ENCODE results near the gene VDR. TPM values are rescaled to one million over a fixed set of nuclear protein-coding genes. Genes with fewer than 3 reads are reported as not detected.

VDR gene
- total RNA-seq, 4 donors from 2014 or later, result 3.5 to 5.2 (median 3.9) TPM

DNA sequence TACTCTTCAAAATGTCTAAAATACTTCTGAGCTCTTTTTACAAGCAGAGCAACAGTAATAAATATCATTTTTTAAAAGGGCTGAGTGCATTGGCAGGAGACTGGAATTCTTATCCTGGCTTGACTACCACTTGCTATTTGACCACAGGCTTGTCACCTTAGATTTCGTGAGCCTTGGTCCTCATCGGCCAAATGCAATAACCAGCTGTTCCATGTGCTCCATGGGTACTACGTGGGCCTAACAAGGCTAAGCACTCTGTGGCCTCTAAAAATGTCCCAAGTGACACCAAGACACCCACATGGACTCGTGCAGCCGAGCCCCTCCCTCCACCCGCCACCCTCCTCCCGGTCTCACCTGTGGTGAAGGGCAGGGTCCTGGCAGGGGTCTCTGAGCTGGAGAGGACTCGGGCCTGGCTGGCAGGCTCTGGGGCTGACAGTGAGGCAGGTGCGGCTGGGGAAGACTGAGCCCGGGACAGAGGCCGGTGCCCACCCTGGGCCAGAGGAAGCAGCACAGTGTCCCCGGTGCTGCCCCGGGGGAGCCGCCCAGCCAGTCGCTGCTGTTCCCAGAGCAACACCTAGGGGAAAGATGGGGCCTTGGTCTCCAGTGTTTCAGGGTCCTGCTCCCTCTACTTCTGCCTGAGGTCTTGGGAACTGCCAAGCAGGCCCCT lies 111.6 kb downstream of the VDR start:
- H3K36me3 ChIP-seq, result peaks cover 86 to 96% of the 10 kb centered on the region in 2 donors
- H3K27me3 ChIP-seq, result no peaks in the 10 kb centered on the region
- 92 to 93% methylated on average over 9 to 13 of the region's 15 CpGs for WGBS, 2 donors
- H3K4me3 ChIP-seq (replicated peaks in 1 of 3), result no peak overlapping the region
- no peak for DNase-seq
- H3K9me3 ChIP-seq, result no peaks in the 10 kb centered on the region
- intact Hi-C loops (cut with DNase I), result no loop called here
- no peaks in the 10 kb centered on the region for H3K4me1 ChIP-seq
- no peak for TF ChIP-seq POLR2A (IDR thresholded peaks at IDR 0.05)
- TF ChIP-seq, protein P1, sequence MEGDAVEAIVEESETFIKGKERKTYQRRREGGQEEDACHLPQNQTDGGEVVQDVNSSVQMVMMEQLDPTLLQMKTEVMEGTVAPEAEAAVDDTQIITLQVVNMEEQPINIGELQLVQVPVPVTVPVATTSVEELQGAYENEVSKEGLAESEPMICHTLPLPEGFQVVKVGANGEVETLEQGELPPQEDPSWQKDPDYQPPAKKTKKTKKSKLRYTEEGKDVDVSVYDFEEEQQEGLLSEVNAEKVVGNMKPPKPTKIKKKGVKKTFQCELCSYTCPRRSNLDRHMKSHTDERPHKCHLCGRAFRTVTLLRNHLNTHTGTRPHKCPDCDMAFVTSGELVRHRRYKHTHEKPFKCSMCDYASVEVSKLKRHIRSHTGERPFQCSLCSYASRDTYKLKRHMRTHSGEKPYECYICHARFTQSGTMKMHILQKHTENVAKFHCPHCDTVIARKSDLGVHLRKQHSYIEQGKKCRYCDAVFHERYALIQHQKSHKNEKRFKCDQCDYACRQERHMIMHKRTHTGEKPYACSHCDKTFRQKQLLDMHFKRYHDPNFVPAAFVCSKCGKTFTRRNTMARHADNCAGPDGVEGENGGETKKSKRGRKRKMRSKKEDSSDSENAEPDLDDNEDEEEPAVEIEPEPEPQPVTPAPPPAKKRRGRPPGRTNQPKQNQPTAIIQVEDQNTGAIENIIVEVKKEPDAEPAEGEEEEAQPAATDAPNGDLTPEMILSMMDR (IDR thresholded peaks at IDR 0.05), result no peak
- no peak overlapping the region for H3K27ac ChIP-seq

DNA sequence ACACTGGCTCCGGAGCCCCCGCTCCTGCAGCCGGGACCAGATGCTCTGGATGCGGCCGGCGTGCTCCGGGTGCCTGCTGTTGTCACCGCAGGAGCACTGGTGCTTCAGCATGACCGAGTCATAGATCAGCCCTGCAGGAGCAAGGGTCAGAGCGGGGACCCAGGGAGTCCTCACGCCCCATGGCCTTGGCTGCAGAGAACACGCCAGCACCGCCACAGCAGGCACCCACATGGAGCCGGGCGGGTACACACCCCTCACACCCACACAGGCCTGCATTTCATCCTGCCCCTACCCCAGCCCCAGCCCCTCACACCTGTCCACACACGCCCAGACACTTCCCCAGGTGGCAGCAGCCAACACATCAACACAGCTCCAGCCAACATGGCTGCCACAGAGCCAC lies 112.9 kb downstream of the VDR start:
- no peaks in the 10 kb centered on the region for H3K4me1 ChIP-seq
- H3K27me3 ChIP-seq, result no peaks in the 10 kb centered on the region
- TF ChIP-seq POLR2A (IDR thresholded peaks at IDR 0.05), result no peak
- TF ChIP-seq, protein P1 (IDR thresholded peaks at IDR 0.05), result no peak
- WGBS, 2 donors, result 94% methylated on average over 3 of the region's 16 CpGs; no CpG with 5 or more reads in 1 of the 2 donors
- intact Hi-C loops (cut with DNase I), result no loop called here
- no peaks in the 10 kb centered on the region for H3K9me3 ChIP-seq
- no peak overlapping the region for H3K27ac ChIP-seq
- H3K36me3 ChIP-seq, result peaks cover 87 to 97% of the 10 kb centered on the region in 2 donors
- H3K4me3 ChIP-seq (replicated peaks in 1 of 3), result no peak overlapping the region
- DNase-seq, result no peak

Other genes starting within 250 kb of the VDR start
- gene RPAP3, start 199.0 kb downstream of the VDR start, total RNA-seq, result 10 to 100 TPM; 17.9 to 24.9 (median 21.4) TPM
- 1 to 10 TPM in 3 of 4 donors, under 1 TPM in 1; 0.11 to 1.9 (median 1.2) TPM for gene ENDOU, start 179.5 kb downstream of the VDR start, total RNA-seq
- 100 to 1,000 TPM in 2 of 4 donors, 10 to 100 TPM in 2; 87.3 to 178 (median 125) TPM for gene RAPGEF3, start 146.1 kb downstream of the VDR start, total RNA-seq
- gene SLC48A1, start 131.8 kb downstream of the VDR start, total RNA-seq, result 100 to 1,000 TPM in 3 of 4 donors, 10 to 100 TPM in 1; 59.3 to 276 (median 187) TPM
- gene HDAC7, start 85.1 kb downstream of the VDR start, total RNA-seq, result 10 to 100 TPM; 44.5 to 61.9 (median 52.6) TPM
- gene TMEM106C, start 58.6 kb upstream of the VDR start, total RNA-seq, result 100 to 1,000 TPM in 1 of 4 donors, 10 to 100 TPM in 3; 52.9 to 112 (median 79.1) TPM
- not detected for gene COL2A1, start 99.5 kb upstream of the VDR start, total RNA-seq
- 10 to 100 TPM; 20.6 to 58.8 (median 24.5) TPM for gene SENP1, start 201.1 kb upstream of the VDR start, total RNA-seq
- gene PFKM, start 214.4 kb upstream of the VDR start, total RNA-seq, result 10 to 100 TPM; 36.1 to 66.7 (median 49.2) TPM